GM15510 (cell line): Measurements from ENCODE around the gene SLC4A5.

Source experiments
- POLR2A ChIP-seq: IDR thresholded peaks from 3 replicates; pipeline ENCODE4 v1.6.1; 2011; ENCODE audit warnings: borderline replicate concordance; ENCODE audit not compliant: insufficient read length; ENCODE audit errors: extremely low read depth

The SLC4A5 gene

GRCh38 chr2:74374509-74375205, 31.4 kb upstream of the SLC4A5 start:
- TF ChIP-seq POLR2A, result no peak

- TF ChIP-seq POLR2A, result no peak
Measured at GRCh38 chr2:74373985-74374384, 30.8 kb upstream of the SLC4A5 start.

- TF ChIP-seq POLR2A, result no peak
Measured at GRCh38 chr2:74373221-74373676, 30.0 kb upstream of the SLC4A5 start.

GRCh38 chr2:74372674-74373073, 29.5 kb upstream of the SLC4A5 start:
- no peak for TF ChIP-seq POLR2A

GRCh38 chr2:74371421-74371820, 28.2 kb upstream of the SLC4A5 start:
- no peak for TF ChIP-seq POLR2A

- no peak for TF ChIP-seq POLR2A
Measured at GRCh38 chr2:74369976-74370375, 26.8 kb upstream of the SLC4A5 start.

- TF ChIP-seq POLR2A, result no peak
Measured at GRCh38 chr2:74368499-74368898, 25.3 kb upstream of the SLC4A5 start.

GRCh38 chr2:74367789-74368188, 24.6 kb upstream of the SLC4A5 start:
- TF ChIP-seq POLR2A, result no peak

- TF ChIP-seq POLR2A, result no peak
Measured at GRCh38 chr2:74366036-74366435, 22.8 kb upstream of the SLC4A5 start.

GRCh38 chr2:74364533-74365505, 21.6 kb upstream of the SLC4A5 start:
- no peak for TF ChIP-seq POLR2A

GRCh38 chr2:74361327-74361726, 18.1 kb upstream of the SLC4A5 start:
- TF ChIP-seq POLR2A, result no peak

GRCh38 chr2:74357627-74358026, 14.4 kb upstream of the SLC4A5 start:
- no peak for TF ChIP-seq POLR2A

- TF ChIP-seq POLR2A, result no peak
Measured at GRCh38 chr2:74349889-74350288, 6.7 kb upstream of the SLC4A5 start.

- no peak for TF ChIP-seq POLR2A
Measured at GRCh38 chr2:74347742-74348141, 4.5 kb upstream of the SLC4A5 start.

- no peak for TF ChIP-seq POLR2A
Measured at GRCh38 chr2:74347303-74347702, 4.1 kb upstream of the SLC4A5 start.
